HG03439 (cell line): ENCODE measurements around the gene SINHCAF.
"Not testable (repeated sequence)": the region's sequence is repeated elsewhere in the genome, so short reads cannot be mapped to it uniquely, and the experiment has no call there.

Experiments used
- ATAC-seq: cut with Tn5 transposase; IDR thresholded peaks from one replicate; pipeline ENCODE4 v1.9.1; 2021; ENCODE audit warnings: mild to moderate bottlenecking, moderate library complexity; ENCODE audit not compliant: unreplicated experiment

The SINHCAF gene, protein sequence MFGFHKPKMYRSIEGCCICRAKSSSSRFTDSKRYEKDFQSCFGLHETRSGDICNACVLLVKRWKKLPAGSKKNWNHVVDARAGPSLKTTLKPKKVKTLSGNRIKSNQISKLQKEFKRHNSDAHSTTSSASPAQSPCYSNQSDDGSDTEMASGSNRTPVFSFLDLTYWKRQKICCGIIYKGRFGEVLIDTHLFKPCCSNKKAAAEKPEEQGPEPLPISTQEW

GRCh38 chr12:31325877-31326631 is at the start of gene SINHCAF:
Gene SINHCAF (minus strand): TSS chr12:31326150. CDS start chr12:31298204, 27,946 bp downstream.
- ATAC-seq: peak; percentile 60

GRCh38 chr12:31375422-31375821 is 49.5 kb upstream of the SINHCAF start:
- ATAC-seq: not testable (repeated sequence)

DNA sequence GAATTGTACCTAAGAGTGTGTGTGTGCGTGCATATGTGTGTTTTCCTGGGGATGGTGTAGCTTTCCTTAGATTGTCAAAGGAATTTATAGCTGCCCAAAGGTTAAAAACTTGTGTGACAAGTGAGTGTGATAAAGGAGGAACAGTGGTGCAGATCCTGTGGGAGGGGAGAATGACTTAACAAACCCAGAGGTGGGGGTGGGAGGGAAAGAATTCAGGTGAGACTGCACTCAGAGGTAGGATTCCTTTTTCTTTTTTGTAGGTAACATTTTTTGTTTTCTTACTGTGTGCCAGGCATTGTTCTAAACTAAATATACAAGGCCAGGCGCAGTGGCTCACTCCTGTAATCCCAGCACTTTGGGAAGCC is 45.3 kb upstream of the SINHCAF start:
- ATAC-seq: no peak

DNA sequence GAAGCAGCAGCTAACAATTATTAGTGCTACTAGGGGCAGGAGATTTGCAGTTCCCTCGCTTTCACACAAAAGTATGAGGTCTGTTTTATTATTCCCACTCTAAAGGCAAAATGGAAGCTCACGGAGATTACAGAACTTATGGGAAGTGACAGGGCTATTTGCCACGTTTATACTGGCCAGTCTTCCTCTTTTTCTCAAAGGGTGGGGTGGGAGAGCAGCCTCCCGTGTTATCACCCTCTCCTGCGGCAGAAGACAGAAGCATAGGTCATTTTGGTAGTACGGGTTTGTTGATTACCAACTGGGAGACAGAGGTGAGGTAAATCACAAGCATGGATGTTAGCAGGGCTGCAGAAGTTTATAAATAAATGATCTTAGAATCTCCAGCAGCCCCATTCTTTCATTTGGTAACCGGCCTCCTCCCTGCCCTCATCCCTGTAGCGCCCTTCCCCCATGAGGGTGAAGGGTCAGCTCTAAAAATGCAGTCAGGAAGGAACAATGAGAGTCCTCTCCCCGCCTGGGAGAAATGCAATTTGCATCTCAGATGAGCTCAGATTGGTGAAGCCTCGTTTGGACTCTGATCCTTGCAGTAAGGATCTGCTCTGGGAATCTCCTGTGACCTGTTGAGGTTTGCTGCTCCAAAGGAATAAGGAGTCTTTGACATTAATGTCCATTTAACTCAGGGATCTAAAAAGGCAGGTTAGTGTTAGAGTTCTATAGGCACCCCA is 44.7 kb upstream of the SINHCAF start:
- no peak for ATAC-seq

GRCh38 chr12:31369712-31370521 is 44.0 kb upstream of the SINHCAF start:
- ATAC-seq: no peak

DNA sequence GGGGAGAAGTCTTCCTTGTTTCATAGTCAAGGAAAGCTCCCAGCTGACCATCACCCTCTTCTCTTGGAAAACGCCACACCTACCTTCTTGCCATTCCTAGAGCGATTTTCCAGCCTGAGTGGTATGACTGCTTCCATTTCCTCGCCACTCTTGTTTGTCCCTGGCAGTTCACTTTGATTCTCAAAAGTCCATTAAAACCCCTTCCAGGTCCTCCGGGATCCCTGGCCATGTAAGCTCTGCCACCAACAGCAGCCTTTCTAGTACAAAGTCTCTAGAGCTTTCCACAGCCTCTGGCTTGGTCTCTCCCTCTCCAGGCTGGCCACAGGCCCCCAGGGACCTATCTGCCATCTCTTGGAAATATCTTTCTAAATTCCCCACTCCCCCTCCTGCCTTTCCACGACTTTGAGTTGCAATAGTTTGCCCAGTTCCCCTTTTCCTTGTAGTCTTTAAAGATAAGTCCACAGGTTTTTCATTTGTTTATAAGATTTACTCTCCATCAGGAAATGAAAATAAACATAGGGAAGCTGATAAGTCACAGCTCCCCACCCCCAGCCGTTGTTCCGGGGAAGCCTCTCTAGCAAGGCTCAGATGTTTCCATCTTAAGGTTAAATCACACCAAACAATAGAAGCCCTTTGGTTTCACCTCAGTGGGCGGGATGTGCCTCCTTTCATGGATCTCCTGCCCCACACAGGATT is 42.9 kb upstream of the SINHCAF start:
- no peak for ATAC-seq

DNA sequence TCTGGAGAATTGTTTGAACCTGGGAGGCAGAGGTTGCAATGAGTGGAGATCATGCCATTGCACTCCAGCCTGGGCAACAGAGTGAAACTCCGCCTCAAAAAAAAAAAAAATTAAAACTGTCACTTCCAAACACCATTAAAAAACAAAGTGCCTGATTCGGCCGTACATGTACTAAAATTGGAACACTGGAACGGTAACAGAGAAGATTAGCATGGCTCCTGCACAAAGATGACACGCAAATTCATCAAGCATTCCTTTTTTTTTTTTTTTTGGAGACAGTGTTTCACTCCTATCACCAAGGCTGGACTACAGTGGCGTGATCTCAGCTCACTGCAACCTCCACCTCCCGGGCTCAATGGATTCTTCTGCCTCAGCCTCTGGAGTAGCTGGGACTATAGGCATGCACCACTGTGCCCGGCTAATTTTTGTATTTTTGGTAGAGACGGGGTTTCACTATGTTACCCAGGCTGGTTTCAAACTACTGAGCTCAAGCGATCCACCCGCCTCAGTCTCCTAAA is 40.2 kb upstream of the SINHCAF start:
- no peak for ATAC-seq

GRCh38 chr12:31363831-31364230 is 37.9 kb upstream of the SINHCAF start:
- ATAC-seq: no peak

GRCh38 chr12:31363416-31363809 is 37.5 kb upstream of the SINHCAF start:
- no peak for ATAC-seq

DNA sequence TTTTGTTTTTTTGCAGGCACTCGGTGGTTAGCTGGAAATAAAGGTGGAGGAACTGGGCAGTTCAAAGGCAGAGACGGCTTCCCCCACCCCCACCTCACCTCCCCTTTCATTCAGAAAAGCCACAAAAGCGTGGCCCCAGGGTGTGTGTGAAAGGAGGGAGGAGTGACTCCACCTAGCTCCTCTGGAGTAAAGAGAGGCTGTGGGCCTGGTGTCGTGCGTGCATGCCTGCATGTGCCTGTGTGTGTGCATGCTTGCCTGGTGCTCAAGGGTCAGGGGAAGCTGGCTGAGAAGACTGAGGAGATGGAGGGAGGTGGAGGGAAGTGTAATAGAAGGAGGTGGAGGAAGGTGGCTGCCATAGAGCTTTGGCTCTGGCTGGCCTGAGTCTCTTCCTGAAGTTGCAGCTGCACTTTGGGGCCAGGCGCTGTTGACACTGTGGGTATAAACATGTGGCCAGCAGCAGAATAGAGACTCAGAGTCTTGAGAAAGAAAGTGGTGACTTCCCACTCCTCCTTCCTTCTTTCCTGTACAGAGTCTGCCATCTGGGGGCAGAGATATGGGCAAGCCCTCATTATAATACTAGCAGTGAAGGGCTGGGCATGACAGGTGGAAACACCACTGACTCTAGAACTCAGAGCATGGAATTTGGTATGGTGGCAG is 36.9 kb upstream of the SINHCAF start:
- peak; percentile 76 for ATAC-seq

- peak; percentile 29 for ATAC-seq
Measured at GRCh38 chr12:31362115-31362758, 36.3 kb upstream of the SINHCAF start.

DNA sequence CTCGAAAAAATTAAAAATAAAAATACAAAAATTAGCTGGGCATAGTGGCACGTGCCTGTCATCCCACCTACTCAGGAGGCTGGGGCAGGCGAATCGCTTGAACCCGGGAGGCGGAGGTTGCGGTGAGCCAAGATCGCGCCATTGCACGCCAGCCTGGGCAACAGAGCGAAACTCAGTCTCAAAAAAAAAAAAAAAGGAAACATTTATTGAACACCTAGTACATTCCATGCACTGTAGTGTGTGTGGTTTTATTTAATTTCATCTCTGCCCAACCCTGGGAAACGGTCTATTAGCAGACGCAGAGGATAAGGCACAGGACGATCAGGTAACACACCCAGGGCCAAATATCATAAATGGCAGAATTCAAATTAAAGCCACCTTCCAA is 35.8 kb upstream of the SINHCAF start:
- no peak for ATAC-seq

DNA sequence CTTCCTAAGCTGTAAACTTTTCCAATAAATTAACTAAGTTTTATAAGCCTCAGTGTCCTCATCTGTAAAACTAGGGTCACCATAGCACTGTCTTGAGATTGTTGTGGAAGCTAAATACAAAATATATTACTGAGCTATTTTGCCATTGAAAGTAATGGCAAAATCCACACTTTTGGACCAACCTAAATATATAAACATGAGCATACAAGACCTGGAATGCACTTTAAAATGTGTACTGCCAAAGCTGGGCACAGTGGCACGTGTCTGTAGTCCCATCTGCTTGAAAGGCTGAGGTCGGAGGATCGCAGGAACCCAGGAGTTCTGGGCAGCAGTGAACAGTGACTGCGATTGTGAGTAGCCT is 29.8 kb upstream of the SINHCAF start:
- no peak for ATAC-seq

DNA sequence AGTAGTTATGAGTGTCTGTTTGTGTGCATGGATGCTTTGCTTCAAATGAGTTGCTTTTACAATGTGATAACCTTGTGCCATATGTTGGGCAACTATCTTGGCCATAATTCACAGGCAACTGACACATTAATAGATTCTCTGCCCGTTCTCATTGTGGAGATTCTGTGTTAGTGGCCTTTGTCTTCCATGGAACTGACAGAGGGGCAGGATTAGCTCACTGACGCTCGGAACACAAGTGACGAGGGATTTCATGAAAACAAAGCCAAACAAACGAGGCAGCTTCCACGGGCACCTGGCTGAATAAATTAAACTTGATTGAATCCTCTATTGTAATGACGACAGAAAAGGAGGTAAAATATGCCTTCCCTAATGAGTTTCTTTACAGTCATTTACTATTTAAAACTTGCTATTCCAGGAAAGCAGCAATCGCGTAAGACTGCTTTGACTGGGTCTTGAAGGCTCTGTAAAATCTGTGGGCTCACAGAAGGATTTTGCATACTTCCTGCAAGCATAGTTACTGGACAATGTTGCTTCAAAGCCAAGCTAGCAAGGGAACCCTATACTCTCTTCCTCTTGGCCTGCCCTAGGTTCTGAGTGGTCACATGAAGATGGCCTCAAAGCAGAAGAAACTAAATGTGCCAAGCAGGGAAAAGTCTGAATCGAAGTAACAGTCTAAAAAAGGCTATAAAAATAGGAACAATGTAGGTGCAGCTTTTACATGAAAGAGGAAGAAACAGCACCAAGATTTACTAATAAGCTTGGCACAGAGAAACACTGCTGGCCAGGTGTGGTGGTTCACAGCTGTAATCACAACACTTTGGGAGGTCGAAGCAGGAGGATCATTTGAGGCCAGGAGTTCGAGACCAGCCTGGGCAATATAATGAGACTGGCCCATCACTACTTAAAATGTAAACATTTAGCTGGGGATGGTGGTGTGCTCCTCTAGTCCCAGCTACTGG is 28.1 kb upstream of the SINHCAF start:
- ATAC-seq: no peak

DNA sequence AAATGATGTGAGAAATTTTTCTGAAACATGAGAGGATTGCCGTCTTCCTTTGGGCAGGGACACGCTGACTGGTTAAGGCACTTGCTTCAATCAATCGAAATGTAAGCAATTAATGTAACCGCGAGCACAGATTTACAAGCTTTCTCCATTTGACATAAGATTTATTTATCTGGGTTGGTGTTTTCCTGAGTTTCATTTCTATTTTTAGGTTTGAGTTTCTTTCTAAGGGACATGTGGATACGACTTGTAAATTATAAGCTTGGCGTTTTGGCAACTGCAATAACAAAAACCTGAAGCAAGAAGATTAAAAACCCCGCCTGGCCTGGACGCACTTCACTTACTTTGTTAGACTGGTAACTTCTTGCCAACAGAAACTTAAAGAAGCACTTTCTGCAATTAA is 20.3 kb upstream of the SINHCAF start:
- no peak for ATAC-seq

DNA sequence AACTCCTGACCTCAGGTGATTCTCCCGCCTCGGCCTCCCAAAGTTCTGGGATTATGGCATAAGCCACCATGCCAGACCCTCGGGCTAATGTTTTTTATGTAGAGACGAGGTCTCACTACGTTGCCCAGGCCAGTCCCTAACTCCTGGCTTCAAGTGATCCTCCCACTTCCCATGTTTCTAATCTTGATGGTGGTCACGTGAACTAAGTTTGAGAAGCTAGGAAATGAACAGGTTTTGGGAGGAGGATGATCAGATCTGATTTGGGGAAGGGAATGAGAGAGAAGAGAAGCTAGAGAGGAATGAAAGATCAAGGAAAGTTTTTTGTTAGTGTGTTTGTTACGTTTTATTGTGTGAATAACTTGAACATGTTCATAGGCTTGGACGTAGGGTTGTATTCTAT is 17.2 kb upstream of the SINHCAF start:
- no peak for ATAC-seq

- ATAC-seq: no peak
Measured at GRCh38 chr12:31342286-31342685, 16.3 kb upstream of the SINHCAF start.
